Panc1 (cell line): ENCODE measurements around the gene ANKRD53. TPM values are rescaled to one million over a fixed set of nuclear protein-coding genes. Genes with fewer than 3 reads are reported as not detected.

Experiments
- ATAC-seq: fragments of 200-7000 bp; cut with Tn5 transposase; 2 replicates; pipeline ENCODE4 v1.9.1; 2020; ENCODE audit warnings: mild to moderate bottlenecking, moderate library complexity
- BruUV-seq: library from RNA; stranded (reverse); fragments of 400-500 nt; replicated peaks from 2 replicates; lab custom pipeline; 2021; lab: Mats Ljungman, UMichigan
- CTCF ChIA-PET: fragments of 300-600 bp; sonication (Branson Sonifier 250); formaldehyde crosslinking; loops from one replicate; lab custom pipeline; 2022; ENCODE audit warnings: antibody characterized with exemption; lab: Charles Lee
- POLR2A ChIA-PET: fragments of 300-600 bp; sonication (Branson Sonifier 250); formaldehyde crosslinking; loops from one replicate; lab custom pipeline; 2022; ENCODE audit warnings: antibody characterized with exemption; lab: Charles Lee
- DNase-seq: peaks from one replicate; pipeline ENCODE4 v3.0.0-alpha.2; 2010; ENCODE audit warnings: low read depth, low spot score
- H3K27ac ChIP-seq: 2 replicates; pipeline ENCODE4 v1.5.1; 2011; ENCODE audit warnings: mild to moderate bottlenecking, low read length, inconsistent platforms
- H3K27me3 ChIP-seq: fragments of 200-500 bp; sonication (Bioruptor generic); 2 replicates; pipeline ENCODE4 v1.6.0; 2014; ENCODE audit warnings: low read length, inconsistent platforms; ENCODE audit not compliant: control insufficient read depth, insufficient read depth
- H3K36me3 ChIP-seq: fragments of 200-500 bp; sonication (Bioruptor generic); 2 replicates; pipeline ENCODE4 v1.5.1; 2014; ENCODE audit warnings: inconsistent platforms, mild to moderate bottlenecking, low read length, moderate library complexity; ENCODE audit not compliant: control insufficient read depth, insufficient read depth
- H3K4me1 ChIP-seq: 2 replicates; pipeline ENCODE4 v1.5.1; 2011; ENCODE audit warnings: inconsistent platforms, mild to moderate bottlenecking, low read length, moderate library complexity; ENCODE audit not compliant: control insufficient read depth, insufficient read depth
- H3K4me3 ChIP-seq, 2 experiments: 2 replicates each; pipeline ENCODE4 v1.5.1; 2011 to 2012; ENCODE audit warnings: low read depth in 2 of 2, low read length in 2 of 2, mild to moderate bottlenecking in 2 of 2, inconsistent platforms in 1 of 2, moderate library complexity in 1 of 2
- H3K9me3 ChIP-seq: fragments of 200-500 bp; sonication (Bioruptor generic); 2 replicates; pipeline ENCODE4 v1.5.1; 2014; ENCODE audit warnings: low read depth, mild to moderate bottlenecking, inconsistent platforms, low read length, moderate library complexity; ENCODE audit not compliant: control insufficient read depth, insufficient read depth
- POLR2AphosphoS5 ChIP-seq: IDR thresholded peaks from 2 replicates; pipeline ENCODE4 v1.6.1; 2012; ENCODE audit warnings: mild to moderate bottlenecking, low read depth, low read length, moderate library complexity
- REST ChIP-seq, 2 experiments: IDR thresholded peaks; 2 replicates each; pipeline ENCODE4 v1.6.1; 2011 to 2012; ENCODE audit warnings: low read depth in 2 of 2, control low read depth in 1 of 2, low read length in 1 of 2, mild to moderate bottlenecking in 1 of 2, moderate library complexity in 1 of 2; ENCODE audit not compliant: insufficient read depth in 1 of 2
- SIN3A ChIP-seq: IDR thresholded peaks from 2 replicates; pipeline ENCODE4 v1.6.1; 2012; ENCODE audit warnings: low read depth, mild to moderate bottlenecking, low read length, moderate library complexity, borderline replicate concordance; ENCODE audit not compliant: insufficient read depth
- TCF7L2 ChIP-seq: IDR thresholded peaks from 2 replicates; pipeline ENCODE4 v1.6.1; 2011; ENCODE audit warnings: mild to moderate bottlenecking, low read depth, low read length, inconsistent platforms
- in situ Hi-C: cut with HindIII; loops from 2 replicates; pipeline ENCODE4 v1.10.0; 2016; ENCODE audit warnings: low sequenced_read_pairs, low pct_unique_long_range_greater_than_20kb
- intact Hi-C: fragments of 100-400 bp; cut with micrococcal nuclease; formaldehyde crosslinking; loops from one replicate; pipeline ENCODE4 v1.10.0; 2022; ENCODE audit not compliant: unreplicated experiment
- total RNA-seq: library from RNA; stranded (reverse); gene quantifications from one replicate; pipeline ENCODE4 v1.2.1, GENCODE V29; 2021; ENCODE audit not compliant: unreplicated experiment
- TF ChIP-seq, protein P1 (sequence below): fragments of 450-650 bp; IDR thresholded peaks from 2 replicates; pipeline ENCODE4 v1.5.1; 2017; ENCODE audit warnings: mild to moderate bottlenecking

ANKRD53 gene
- total RNA-seq, 1 experiment from 2014 or later = not detected

DNA sequence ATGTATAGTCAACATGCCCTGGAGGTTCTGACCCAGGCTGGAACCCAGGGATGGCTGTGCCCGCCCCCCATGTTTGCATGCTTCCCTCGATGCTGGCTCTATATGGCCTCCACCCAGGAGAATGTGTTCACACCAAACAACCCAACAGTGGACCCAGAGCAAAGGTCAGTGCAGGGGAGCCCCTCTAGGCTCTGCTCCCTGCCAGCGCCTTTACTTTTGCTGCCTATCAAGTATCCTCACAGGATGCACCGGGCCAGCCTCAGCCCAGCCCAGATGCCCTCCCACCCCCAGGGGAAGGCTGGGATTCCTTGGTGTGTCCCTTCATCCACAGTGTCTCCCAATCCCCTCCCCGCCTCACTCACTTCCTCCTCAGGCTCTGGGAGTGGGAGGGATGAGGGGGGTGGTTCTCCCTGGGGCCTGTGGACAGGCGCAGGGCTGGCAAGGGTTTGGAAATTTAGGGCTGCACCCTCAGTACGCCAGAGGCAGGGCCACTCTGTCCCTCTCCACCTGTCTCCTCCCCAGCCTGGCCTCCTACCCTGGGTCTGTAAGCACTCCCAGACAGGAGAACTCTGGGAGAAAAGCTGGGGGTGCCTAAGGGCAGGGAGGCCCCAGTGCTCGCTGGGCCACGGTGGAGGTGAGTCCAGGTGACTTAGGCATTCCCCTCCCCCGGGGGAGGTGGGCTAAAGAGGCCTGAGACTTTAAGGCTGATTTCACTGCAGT lies 40.4 kb upstream of the ANKRD53 start:
- Histone ChIP-seq H3K9me3 (no peaks in the 10 kb centered on the region), H3K27me3 (no peaks in the 10 kb centered on the region), H3K36me3 (no peaks in the 10 kb centered on the region), H3K27ac (no peak overlapping the region), H3K4me1 (no peaks in the 10 kb centered on the region), H3K4me3 (no peak overlapping the region)
- CTCF ChIA-PET = interaction anchor here (1.1 kb wide), 1 partner anchor 18 kb away, joined by 3 read pairs; no protein-coding TSS in a partner anchor
- no peak for TF ChIP-seq SIN3A
- no peak for TF ChIP-seq POLR2AphosphoS5
- TF ChIP-seq, protein P1, sequence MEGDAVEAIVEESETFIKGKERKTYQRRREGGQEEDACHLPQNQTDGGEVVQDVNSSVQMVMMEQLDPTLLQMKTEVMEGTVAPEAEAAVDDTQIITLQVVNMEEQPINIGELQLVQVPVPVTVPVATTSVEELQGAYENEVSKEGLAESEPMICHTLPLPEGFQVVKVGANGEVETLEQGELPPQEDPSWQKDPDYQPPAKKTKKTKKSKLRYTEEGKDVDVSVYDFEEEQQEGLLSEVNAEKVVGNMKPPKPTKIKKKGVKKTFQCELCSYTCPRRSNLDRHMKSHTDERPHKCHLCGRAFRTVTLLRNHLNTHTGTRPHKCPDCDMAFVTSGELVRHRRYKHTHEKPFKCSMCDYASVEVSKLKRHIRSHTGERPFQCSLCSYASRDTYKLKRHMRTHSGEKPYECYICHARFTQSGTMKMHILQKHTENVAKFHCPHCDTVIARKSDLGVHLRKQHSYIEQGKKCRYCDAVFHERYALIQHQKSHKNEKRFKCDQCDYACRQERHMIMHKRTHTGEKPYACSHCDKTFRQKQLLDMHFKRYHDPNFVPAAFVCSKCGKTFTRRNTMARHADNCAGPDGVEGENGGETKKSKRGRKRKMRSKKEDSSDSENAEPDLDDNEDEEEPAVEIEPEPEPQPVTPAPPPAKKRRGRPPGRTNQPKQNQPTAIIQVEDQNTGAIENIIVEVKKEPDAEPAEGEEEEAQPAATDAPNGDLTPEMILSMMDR = no peak
- TF ChIP-seq TCF7L2 = no peak
- TF ChIP-seq REST (IDR thresholded peaks at IDR 0.05; ENCODE audit: insufficient read depth in 1 of 2, low read depth in 2 of 2, low read length in 1 of 2) = no peak
- POLR2A ChIA-PET = no interaction called here
- DNase-seq (no peak), ATAC-seq (no peak)
- no TSS peak for BruUV-seq
- intact Hi-C loops (no loop called here), in situ Hi-C loops (no loop called here)

GRCh38 chr2:70938586-70938950 lies 39.9 kb upstream of the ANKRD53 start:
- ChIA-PET POLR2A (no interaction called here), CTCF (no interaction called here)
- DNase-seq (no peak), ATAC-seq (no peak)
- no peaks in the 10 kb centered on the region for H3K27me3 ChIP-seq
- TF ChIP-seq TCF7L2 (no peak), REST (IDR thresholded peaks at IDR 0.05; ENCODE audit: insufficient read depth in 1 of 2, low read depth in 2 of 2, low read length in 1 of 2) (no peak), POLR2AphosphoS5 (no peak), SIN3A (no peak)
- TF ChIP-seq, protein P1 = no peak
- no peaks in the 10 kb centered on the region for H3K36me3 ChIP-seq
- H3K4me1 ChIP-seq = no peaks in the 10 kb centered on the region
- H3K27ac ChIP-seq = no peak overlapping the region
- no peaks in the 10 kb centered on the region for H3K9me3 ChIP-seq
- no peak overlapping the region for H3K4me3 ChIP-seq
- in situ Hi-C loops = no loop called here
- intact Hi-C loops = no loop called here
- no TSS peak for BruUV-seq
